IMR-90 (cell line): Measurements from ENCODE around the gene TMEM161B. TPM values are rescaled to one million over a fixed set of nuclear protein-coding genes. Genes with fewer than 3 reads are reported as not detected.

ENCODE experiments used
- ATAC-seq: fragments of 200-7000 bp; cut with Tn5 transposase; 2 replicates; pipeline ENCODE4 v1.9.1; 2020; ENCODE audit warnings: low read depth, mild to moderate bottlenecking, moderate library complexity
- BruUV-seq: library from RNA; stranded (reverse); fragments of 400-500 nt; replicated peaks from 2 replicates; lab custom pipeline; 2021; lab: Mats Ljungman, UMichigan
- CTCF ChIA-PET: fragments of 300-600 bp; formaldehyde crosslinking; extraction: SDS; loops from one replicate; lab custom pipeline; 2021; ENCODE audit warnings: antibody characterized with exemption; lab: Yijun Ruan, JAX
- POLR2A ChIA-PET: fragments of 300-600 bp; sonication (Branson Sonifier 250); formaldehyde crosslinking; loops from one replicate; lab custom pipeline; 2022; ENCODE audit warnings: antibody characterized with exemption; ENCODE audit not compliant: unreplicated experiment; lab: Charles Lee
- DNase-seq: peaks from one replicate; pipeline ENCODE4 v3.0.0; 2013
- H2AFZ ChIP-seq: replicated peaks from 2 replicates; pipeline ENCODE3; 2013; ENCODE audit warnings: low read length, mild to moderate bottlenecking; ENCODE audit not compliant: poor library complexity
- H2AK5ac ChIP-seq: 2 replicates; pipeline ENCODE4 v1.6.1; 2013; ENCODE audit warnings: low read depth, low read length, inconsistent platforms
- H2AK9ac ChIP-seq: replicated peaks from 2 replicates; pipeline ENCODE3; 2013; ENCODE audit warnings: mild to moderate bottlenecking, low read depth, low read length, moderate library complexity; ENCODE audit not compliant: poor library complexity
- H2BK120ac ChIP-seq: 2 replicates; pipeline ENCODE4 v1.6.1; 2013; ENCODE audit warnings: low read depth, low read length, inconsistent platforms
- H2BK15ac ChIP-seq: 3 replicates; pipeline ENCODE4 v1.6.1; 2013; ENCODE audit warnings: low read depth, low read length, inconsistent platforms
- H2BK20ac ChIP-seq: 2 replicates; pipeline ENCODE4 v1.6.1; 2013; ENCODE audit warnings: low read depth, mild to moderate bottlenecking, inconsistent platforms, low read length, moderate library complexity
- H2BK5ac ChIP-seq: 2 replicates; pipeline ENCODE4 v1.6.1; 2013; ENCODE audit warnings: mild to moderate bottlenecking, low read depth, low read length, inconsistent platforms; ENCODE audit not compliant: poor library complexity, severe bottlenecking
- H3K14ac ChIP-seq: replicated peaks from 2 replicates; pipeline ENCODE4 v1.6.1; 2013; ENCODE audit warnings: low read depth, low read length, inconsistent platforms
- H3K18ac ChIP-seq: 2 replicates; pipeline ENCODE4 v1.6.1; 2013; ENCODE audit warnings: low read depth, low read length, control low read depth
- H3K23ac ChIP-seq: 2 replicates; pipeline ENCODE4 v1.6.1; 2013; ENCODE audit warnings: low read depth, low read length, inconsistent platforms
- H3K27ac ChIP-seq: 2 replicates; pipeline ENCODE4 v1.5.1; 2013; ENCODE audit warnings: mild to moderate bottlenecking, control low read depth, low read length; ENCODE audit not compliant: insufficient read depth
- H3K27me3 ChIP-seq: 2 replicates; pipeline ENCODE4 v1.6.1; 2013; ENCODE audit warnings: low read length; ENCODE audit not compliant: control insufficient read depth, insufficient read depth
- H3K36me3 ChIP-seq: 2 replicates; pipeline ENCODE4 v1.6.1; 2013; ENCODE audit warnings: low read length, mixed read lengths; ENCODE audit not compliant: control insufficient read depth, insufficient read depth
- H3K4ac ChIP-seq: 2 replicates; pipeline ENCODE4 v1.6.1; 2013; ENCODE audit warnings: low read depth, low read length, inconsistent platforms
- H3K4me1 ChIP-seq: 2 replicates; pipeline ENCODE4 v1.6.1; 2013; ENCODE audit warnings: low read length, mixed read lengths; ENCODE audit not compliant: control insufficient read depth, insufficient read depth
- H3K4me2 ChIP-seq: 2 replicates; pipeline ENCODE4 v1.6.1; 2013; ENCODE audit warnings: low read depth, mild to moderate bottlenecking, control low read depth, low read length, moderate library complexity
- H3K4me3 ChIP-seq: 2 replicates; pipeline ENCODE4 v1.5.1; 2013; ENCODE audit warnings: low read depth, mild to moderate bottlenecking, control low read depth, low read length, moderate library complexity; ENCODE audit not compliant: insufficient read depth
- H3K56ac ChIP-seq: 2 replicates; pipeline ENCODE4 v1.6.1; 2013; ENCODE audit warnings: low read length, inconsistent platforms; ENCODE audit not compliant: insufficient read depth; ENCODE audit errors: extremely low read depth
- H3K79me1 ChIP-seq, 2 experiments: 2 replicates each; pipeline ENCODE4 v1.6.1; 2013; ENCODE audit warnings: low read length in 2 of 2, inconsistent platforms in 1 of 2, low read depth in 1 of 2
- H3K9ac ChIP-seq: 2 replicates; pipeline ENCODE4 v1.6.1; 2013; ENCODE audit warnings: low read depth, low read length, control low read depth
- H3K9me1 ChIP-seq: 2 replicates; pipeline ENCODE4 v1.6.1; 2013; ENCODE audit warnings: low read length, inconsistent platforms; ENCODE audit not compliant: insufficient read depth
- H3K9me3 ChIP-seq: 2 replicates; pipeline ENCODE4 v1.6.1; 2013; ENCODE audit warnings: low read length; ENCODE audit not compliant: control insufficient read depth, insufficient read depth
- H4K20me1 ChIP-seq: 2 replicates; pipeline ENCODE4 v1.6.1; 2013; ENCODE audit warnings: low read length, inconsistent platforms; ENCODE audit not compliant: insufficient read depth
- H4K5ac ChIP-seq: 2 replicates; pipeline ENCODE4 v1.6.1; 2013; ENCODE audit warnings: mild to moderate bottlenecking, low read depth, low read length, control low read depth
- H4K8ac ChIP-seq, 2 experiments: 2 replicates each; pipeline ENCODE4 v1.6.1; 2013; ENCODE audit warnings: low read depth in 2 of 2, low read length in 2 of 2, control low read depth in 1 of 2, inconsistent platforms in 1 of 2
- H4K91ac ChIP-seq: 2 replicates; pipeline ENCODE4 v1.6.1; 2013; ENCODE audit warnings: low read depth, low read length, inconsistent platforms; ENCODE audit not compliant: insufficient read depth
- CEBPB ChIP-seq: IDR thresholded peaks from 2 replicates; pipeline ENCODE4 v1.6.1; 2012; ENCODE audit warnings: low read depth, low read length, improper control_type of control experiment
- MAFK ChIP-seq: IDR thresholded peaks from 2 replicates; pipeline ENCODE4 v1.6.1; 2012; ENCODE audit warnings: low read depth, low read length, improper control_type of control experiment
- MXI1 ChIP-seq: IDR thresholded peaks from 2 replicates; pipeline ENCODE4 v1.6.1; 2012; ENCODE audit warnings: low read depth, mild to moderate bottlenecking, low read length, moderate library complexity, borderline replicate concordance
- dilution Hi-C: fragments of 300-500 bp; cut with HindIII; formaldehyde crosslinking; loops from one replicate; pipeline ENCODE4 v1.14.3; 2018; ENCODE audit warnings: low sequenced_read_pairs; ENCODE audit not compliant: unreplicated experiment
- in situ Hi-C: fragments of 300-500 bp; cut with MboI; formaldehyde crosslinking; loops from 3 replicates; pipeline ENCODE4 v1.14.3; 2019; ENCODE audit warnings: low sequenced_read_pairs, inconsistent platforms, mixed read lengths
- intact Hi-C: fragments of 100-400 bp; cut with micrococcal nuclease; formaldehyde crosslinking; loops from 2 replicates; pipeline ENCODE4 v1.10.0; 2022
- polyA plus RNA-seq, 3 experiments: library from polyadenylated mRNA; depleted of rRNA; stranded (reverse); fragments of >200 nt; gene quantifications; 2 replicates each; pipeline ENCODE4 v1.2.3, GENCODE V29; 2012; ENCODE audit warnings: low replicate concordance in 1 of 3
- total RNA-seq: library from RNA; depleted of rRNA; stranded (reverse); fragments of >200 nt; gene quantifications from 2 replicates; pipeline ENCODE4 v1.2.3, GENCODE V29; 2012

Gene TMEM161B
- total and polyA plus RNA-seq, 2 of the 4 experiments (the other 2 are of a cell fraction) = 7.4 to 9.3 TPM

DNA sequence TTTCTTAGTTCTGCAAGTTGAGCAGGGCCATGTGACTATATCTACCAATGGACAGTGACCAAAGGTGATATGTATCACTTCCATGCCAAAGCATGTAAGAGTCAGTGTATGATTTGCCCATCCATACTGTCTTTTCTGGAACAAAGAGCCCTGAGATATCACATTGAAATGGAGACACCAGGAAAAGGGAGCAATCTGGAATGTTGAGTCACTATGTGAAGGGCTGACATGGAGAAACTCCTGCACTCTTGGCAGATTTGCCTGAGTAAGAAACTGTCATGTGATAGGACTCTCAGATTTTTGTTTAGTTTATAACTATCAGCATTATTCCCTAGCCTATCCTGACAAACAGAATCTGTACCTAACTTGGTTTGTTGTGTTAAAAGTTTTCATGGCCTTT lies 29.8 kb upstream of the TMEM161B start:
- H3K4me3 ChIP-seq = no peak overlapping the region
- H2AK5ac ChIP-seq = no peak overlapping the region
- no peak overlapping the region for H3K9ac ChIP-seq
- H4K20me1 ChIP-seq = no peaks in the 10 kb centered on the region
- no peaks in the 10 kb centered on the region for H3K27me3 ChIP-seq
- DNase-seq = peak; percentile 82
- H3K4me2 ChIP-seq = 0 out of 2 replicates have a peak overlapping the region, but pooled peaks have one; percentile 28
- H2BK120ac ChIP-seq = no peak overlapping the region
- no peak overlapping the region for H2BK15ac ChIP-seq
- dilution Hi-C loops = no loop called here
- no peak overlapping the region for H4K8ac ChIP-seq
- no peaks in the 10 kb centered on the region for H3K9me3 ChIP-seq
- no peaks in the 10 kb centered on the region for H3K79me1 ChIP-seq
- H3K27ac ChIP-seq = no peak overlapping the region
- H2AFZ ChIP-seq = no peak overlapping the region
- H4K91ac ChIP-seq = no peak overlapping the region
- no peak overlapping the region for H4K5ac ChIP-seq
- TF ChIP-seq MXI1 (no peak), CEBPB (peak; percentile 23; the same call in 1 of the 2 replicates), MAFK (peak; percentile 30; the same call in 1 of the 2 replicates)
- H3K56ac ChIP-seq = no peak overlapping the region
- POLR2A ChIA-PET = no interaction called here
- H2BK20ac ChIP-seq = no peak overlapping the region
- H2BK5ac ChIP-seq = no peak overlapping the region
- no peak overlapping the region for H3K14ac ChIP-seq
- H3K4me1 ChIP-seq = peaks cover 2% of the 10 kb centered on the region; the same call in 1 of the 2 replicates
- H3K4ac ChIP-seq = no peak overlapping the region
- BruUV-seq = no TSS peak
- H2AK9ac ChIP-seq = no peak overlapping the region
- intact Hi-C loops = no loop called here
- in situ Hi-C loops = no loop called here
- no peak overlapping the region for H3K23ac ChIP-seq
- no peaks in the 10 kb centered on the region for H3K36me3 ChIP-seq
- CTCF ChIA-PET = no interaction called here
- no peaks in the 10 kb centered on the region for H3K9me1 ChIP-seq
- peak; percentile 77 for ATAC-seq
- no peak overlapping the region; the same call in 1 of the 2 replicates for H3K18ac ChIP-seq
